GM12878 (cell line): ENCODE results near the gene CRYBB2.

Experiments used
- CEBPB ChIP-seq, 2 experiments: fragments of 150-350 bp in 1 of 2; IDR thresholded peaks; 2 replicates each; pipeline ENCODE4 v1.6.1; 2012 to 2014; ENCODE audit warnings: low read depth in 2 of 2, low read length in 2 of 2, borderline replicate concordance in 1 of 2, inconsistent platforms in 1 of 2
- HDGF ChIP-seq: fragments of 450-650 bp; IDR thresholded peaks from 2 replicates; pipeline ENCODE4 v1.6.1; 2016; ENCODE audit warnings: antibody characterized with exemption
- SUZ12 ChIP-seq: fragments of 200-600 bp; sonication (generic); IDR thresholded peaks from one replicate; pipeline ENCODE4 v1.6.1; 2018; ENCODE audit warnings: antibody characterized with exemption, mild to moderate bottlenecking; ENCODE audit not compliant: unreplicated experiment
- TF ChIP-seq, protein P1 (sequence below), 3 experiments: IDR thresholded peaks in 2 of 3; conservative IDR thresholded peaks in 1 of 3; 2 replicates each; pipeline ENCODE4 v1.5.1; 2011; ENCODE audit warnings: low read depth in 3 of 3, low read length in 3 of 3, mild to moderate bottlenecking in 3 of 3, control low read depth in 2 of 3, moderate library complexity in 2 of 3, inconsistent platforms in 1 of 3, mixed read lengths in 1 of 3; ENCODE audit not compliant: control insufficient read depth in 2 of 3, insufficient read depth in 1 of 3; ENCODE audit errors: extremely low read depth in 1 of 3

DNA sequence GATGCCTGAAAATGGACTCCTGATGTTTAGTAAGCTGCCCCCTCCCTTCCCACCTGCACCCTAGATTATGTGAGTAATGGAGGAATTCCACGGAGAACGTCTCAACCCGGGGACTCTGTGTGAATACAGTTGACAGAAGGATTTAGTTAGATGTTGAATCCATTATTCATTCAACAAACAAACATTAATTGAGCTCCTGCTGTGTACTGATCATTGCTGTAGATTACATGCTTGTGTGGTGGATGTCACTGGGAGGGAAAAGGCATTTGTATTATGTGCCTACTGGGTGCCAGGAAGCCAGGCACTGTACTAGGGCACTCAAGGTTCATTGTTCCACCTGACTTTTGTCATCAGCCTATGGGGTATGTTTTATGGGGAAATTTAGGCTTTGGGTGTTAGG is 42.6 kb upstream of the CRYBB2 start:
- TF ChIP-seq CEBPB (IDR thresholded peaks at IDR 0.05; ENCODE audit: borderline replicate concordance in 1 of 2, low read depth in 2 of 2, low read length in 2 of 2) (no peak), HDGF (no peak), SUZ12 (no peak)
- TF ChIP-seq, protein P1, sequence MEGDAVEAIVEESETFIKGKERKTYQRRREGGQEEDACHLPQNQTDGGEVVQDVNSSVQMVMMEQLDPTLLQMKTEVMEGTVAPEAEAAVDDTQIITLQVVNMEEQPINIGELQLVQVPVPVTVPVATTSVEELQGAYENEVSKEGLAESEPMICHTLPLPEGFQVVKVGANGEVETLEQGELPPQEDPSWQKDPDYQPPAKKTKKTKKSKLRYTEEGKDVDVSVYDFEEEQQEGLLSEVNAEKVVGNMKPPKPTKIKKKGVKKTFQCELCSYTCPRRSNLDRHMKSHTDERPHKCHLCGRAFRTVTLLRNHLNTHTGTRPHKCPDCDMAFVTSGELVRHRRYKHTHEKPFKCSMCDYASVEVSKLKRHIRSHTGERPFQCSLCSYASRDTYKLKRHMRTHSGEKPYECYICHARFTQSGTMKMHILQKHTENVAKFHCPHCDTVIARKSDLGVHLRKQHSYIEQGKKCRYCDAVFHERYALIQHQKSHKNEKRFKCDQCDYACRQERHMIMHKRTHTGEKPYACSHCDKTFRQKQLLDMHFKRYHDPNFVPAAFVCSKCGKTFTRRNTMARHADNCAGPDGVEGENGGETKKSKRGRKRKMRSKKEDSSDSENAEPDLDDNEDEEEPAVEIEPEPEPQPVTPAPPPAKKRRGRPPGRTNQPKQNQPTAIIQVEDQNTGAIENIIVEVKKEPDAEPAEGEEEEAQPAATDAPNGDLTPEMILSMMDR (IDR thresholded peaks at IDR 0.05 in 2 of 3, conservative IDR thresholded peaks at IDR 0.05 in 1 of 3; ENCODE audit: control insufficient read depth in 2 of 3, extremely low read depth in 1 of 3, insufficient read depth in 1 of 3, low read depth in 3 of 3, low read length in 3 of 3): no peak
